GM21576 (cell line): ENCODE results near the gene PXDN.
"Not testable (repeated sequence)": the region's sequence is repeated elsewhere in the genome, so short reads cannot be mapped to it uniquely, and the experiment has no call there.

Experiments used
- ATAC-seq: cut with Tn5 transposase; IDR thresholded peaks from one replicate; pipeline ENCODE4 v1.9.1; 2021; ENCODE audit warnings: mild to moderate bottlenecking, moderate library complexity; ENCODE audit not compliant: unreplicated experiment

PXDN gene

GRCh38 chr2:1744446-1745170, at the start of gene PXDN:
Gene PXDN (minus strand): TSS chr2:1744515. CDS start chr2:1744455, 60 bp downstream.
- ATAC-seq, result no peak

GRCh38 chr2:1793868-1794445, 49.6 kb upstream of the PXDN start:
- ATAC-seq, result no peak

GRCh38 chr2:1793001-1793867, 48.9 kb upstream of the PXDN start:
- ATAC-seq, result no peak

GRCh38 chr2:1791685-1792435, 47.5 kb upstream of the PXDN start:
- no peak for ATAC-seq

- no peak for ATAC-seq
Observed at GRCh38 chr2:1791006-1791605, 46.8 kb upstream of the PXDN start.

- ATAC-seq, result no peak
Observed at GRCh38 chr2:1790473-1790872, 46.2 kb upstream of the PXDN start.

- no peak for ATAC-seq
Observed at GRCh38 chr2:1789610-1790009, 45.3 kb upstream of the PXDN start.

GRCh38 chr2:1788478-1788959, 44.2 kb upstream of the PXDN start:
- ATAC-seq, result no peak

- ATAC-seq, result no peak
Observed at GRCh38 chr2:1787755-1788477, 43.6 kb upstream of the PXDN start.

- no peak for ATAC-seq
Observed at GRCh38 chr2:1784986-1785617, 40.8 kb upstream of the PXDN start.

- ATAC-seq, result no peak
Observed at GRCh38 chr2:1784087-1784486, 39.8 kb upstream of the PXDN start.

- no peak for ATAC-seq
Observed at GRCh38 chr2:1782514-1782913, 38.2 kb upstream of the PXDN start.

- ATAC-seq, result no peak
Observed at GRCh38 chr2:1781291-1782080, 37.2 kb upstream of the PXDN start.

- no peak for ATAC-seq
Observed at GRCh38 chr2:1780693-1781092, 36.4 kb upstream of the PXDN start.

- ATAC-seq, result not testable (repeated sequence)
Observed at GRCh38 chr2:1780054-1780453, 35.7 kb upstream of the PXDN start.

- ATAC-seq, result no peak
Observed at GRCh38 chr2:1778566-1778965, 34.3 kb upstream of the PXDN start.

- no peak for ATAC-seq
Observed at GRCh38 chr2:1777781-1778180, 33.5 kb upstream of the PXDN start.

GRCh38 chr2:1777156-1777555, 32.8 kb upstream of the PXDN start:
- no peak for ATAC-seq
